Measurements from ENCODE around the gene ODAD4. TPM values are rescaled to one million over a fixed set of nuclear protein-coding genes. Genes with fewer than 3 reads are reported as not detected.

The ODAD4 gene
- total RNA-seq, 1 experiment from 2014 or later: 0.98 TPM

DNA sequence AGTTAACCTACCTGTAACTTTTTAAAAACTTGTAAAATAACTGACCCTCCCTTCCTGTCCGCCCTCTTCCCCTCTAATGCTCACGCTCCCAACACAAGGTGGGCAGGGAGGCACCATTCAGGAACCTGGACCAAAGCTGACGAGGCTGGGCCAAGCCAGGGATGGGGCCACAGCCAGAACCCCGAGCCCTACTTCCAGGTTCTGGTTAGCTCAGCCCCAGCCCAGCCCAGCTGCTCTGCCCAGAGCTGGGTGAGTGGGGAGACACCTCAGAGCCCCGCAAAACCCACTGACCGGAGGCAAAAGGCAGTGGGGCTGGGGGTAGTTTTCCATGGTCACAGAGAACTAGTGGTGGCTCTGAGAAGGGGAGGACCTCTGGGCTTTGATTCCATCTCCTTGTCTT lies 43.6 kb downstream of the ODAD4 start:
- Histone ChIP-seq H3K36me3 (ENCODE audit: control insufficient read depth, insufficient read depth, low read length) (peaks cover 8% of the 10 kb centered on the region), H3K27me3 (replicated peaks; ENCODE audit: control insufficient read depth, insufficient read depth, low read length) (no peaks in the 10 kb centered on the region), H3K9me3 (no peaks in the 10 kb centered on the region), H3K4me1 (0 out of 2 replicates have a peak, but pooled peaks cover 4% of the 10 kb centered on the region), H3K4me3 (ENCODE audit: low read depth, low read length) (no peak overlapping the region)
- intact Hi-C loops (cut with micrococcal nuclease; ENCODE audit: unreplicated experiment): no loop called here
- Mint-ChIP-seq H3K4me3 (ENCODE audit: unreplicated experiment) (no peak overlapping the region), H3K27ac (ENCODE audit: unreplicated experiment) (peak overlapping the region; percentile 53), H3K4me1 (ENCODE audit: low read depth, unreplicated experiment) (peaks cover 6% of the 10 kb centered on the region), H3K27me3 (ENCODE audit: insufficient read depth, unreplicated experiment) (no peaks in the 10 kb centered on the region), H3K36me3 (ENCODE audit: insufficient read depth, unreplicated experiment) (peaks cover 98% of the 10 kb centered on the region), H3K9me3 (ENCODE audit: unreplicated experiment) (no peaks in the 10 kb centered on the region)
- ChIA-PET POLR2A (no interaction called here), CTCF (interaction anchor here (0.7 kb wide), 1 partner anchor 35 kb away, joined by 4 read pairs; no protein-coding TSS in a partner anchor)
- no TSS peak for BruUV-seq (replicated peaks)
- TF ChIP-seq, protein P1, sequence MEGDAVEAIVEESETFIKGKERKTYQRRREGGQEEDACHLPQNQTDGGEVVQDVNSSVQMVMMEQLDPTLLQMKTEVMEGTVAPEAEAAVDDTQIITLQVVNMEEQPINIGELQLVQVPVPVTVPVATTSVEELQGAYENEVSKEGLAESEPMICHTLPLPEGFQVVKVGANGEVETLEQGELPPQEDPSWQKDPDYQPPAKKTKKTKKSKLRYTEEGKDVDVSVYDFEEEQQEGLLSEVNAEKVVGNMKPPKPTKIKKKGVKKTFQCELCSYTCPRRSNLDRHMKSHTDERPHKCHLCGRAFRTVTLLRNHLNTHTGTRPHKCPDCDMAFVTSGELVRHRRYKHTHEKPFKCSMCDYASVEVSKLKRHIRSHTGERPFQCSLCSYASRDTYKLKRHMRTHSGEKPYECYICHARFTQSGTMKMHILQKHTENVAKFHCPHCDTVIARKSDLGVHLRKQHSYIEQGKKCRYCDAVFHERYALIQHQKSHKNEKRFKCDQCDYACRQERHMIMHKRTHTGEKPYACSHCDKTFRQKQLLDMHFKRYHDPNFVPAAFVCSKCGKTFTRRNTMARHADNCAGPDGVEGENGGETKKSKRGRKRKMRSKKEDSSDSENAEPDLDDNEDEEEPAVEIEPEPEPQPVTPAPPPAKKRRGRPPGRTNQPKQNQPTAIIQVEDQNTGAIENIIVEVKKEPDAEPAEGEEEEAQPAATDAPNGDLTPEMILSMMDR (IDR thresholded peaks at IDR 0.05; ENCODE audit: insufficient read depth in 1 of 2, low read depth in 1 of 2, low read length in 1 of 2, severe bottlenecking in 1 of 2, unreplicated experiment in 1 of 2): no peak
- DNase-seq: no peak

DNA sequence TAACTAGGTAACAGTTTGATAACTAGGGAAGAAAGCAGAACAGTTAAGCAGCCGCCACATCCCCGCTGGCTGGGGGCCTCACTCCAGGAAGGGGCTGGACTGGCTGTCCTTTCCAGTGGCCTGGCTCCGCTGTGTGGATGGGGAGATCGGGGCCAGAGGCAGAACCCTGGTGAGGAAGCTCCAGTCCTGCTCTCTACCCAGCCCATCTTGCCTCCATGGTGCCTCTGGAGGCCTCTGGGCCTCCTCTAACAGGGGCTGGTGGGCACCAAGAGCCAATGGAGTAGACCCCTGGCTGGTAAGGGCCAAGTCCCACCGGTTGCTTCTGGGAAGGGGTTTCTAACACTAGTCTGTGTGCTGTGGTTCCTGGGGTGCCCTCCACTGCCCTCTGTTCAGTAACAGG lies 44.2 kb downstream of the ODAD4 start:
- DNase-seq: no peak
- BruUV-seq (replicated peaks): TSS peak; percentile 4
- Mint-ChIP-seq H3K4me1 (ENCODE audit: low read depth, unreplicated experiment) (peaks cover 6% of the 10 kb centered on the region), H3K9me3 (ENCODE audit: unreplicated experiment) (no peaks in the 10 kb centered on the region), H3K4me3 (ENCODE audit: unreplicated experiment) (no peak overlapping the region), H3K36me3 (ENCODE audit: insufficient read depth, unreplicated experiment) (peaks cover 97% of the 10 kb centered on the region), H3K27ac (ENCODE audit: unreplicated experiment) (no peak overlapping the region), H3K27me3 (ENCODE audit: insufficient read depth, unreplicated experiment) (no peaks in the 10 kb centered on the region)
- intact Hi-C loops (cut with micrococcal nuclease; ENCODE audit: unreplicated experiment): no loop called here
- Histone ChIP-seq H3K4me1 (0 out of 2 replicates have a peak, but pooled peaks cover 4% of the 10 kb centered on the region), H3K36me3 (ENCODE audit: control insufficient read depth, insufficient read depth, low read length) (peaks cover 7% of the 10 kb centered on the region), H3K27me3 (replicated peaks; ENCODE audit: control insufficient read depth, insufficient read depth, low read length) (no peaks in the 10 kb centered on the region), H3K4me3 (ENCODE audit: low read depth, low read length) (no peak overlapping the region), H3K9me3 (no peaks in the 10 kb centered on the region)
- TF ChIP-seq, protein P1 (IDR thresholded peaks at IDR 0.05; ENCODE audit: insufficient read depth in 1 of 2, low read depth in 1 of 2, low read length in 1 of 2, severe bottlenecking in 1 of 2, unreplicated experiment in 1 of 2): no peak
- CTCF ChIA-PET: interaction anchor here (0.5 kb wide), 1 partner anchor 111 kb away, joined by 4 read pairs; no protein-coding TSS in a partner anchor
- POLR2A ChIA-PET: interaction anchor here (0.5 kb wide), 1 partner anchor 8 kb away, joined by 10 read pairs; no protein-coding TSS in a partner anchor

GRCh38 chr17:41975099-41976083 lies 45.0 kb downstream of the ODAD4 start:
- BruUV-seq (replicated peaks): no TSS peak
- CTCF ChIA-PET: interaction anchor here (0.5 kb wide), 1 partner anchor 112 kb away, joined by 4 read pairs; no protein-coding TSS in a partner anchor
- H3K4me3 ChIP-seq (ENCODE audit: low read depth, low read length): no peak overlapping the region
- intact Hi-C loops (cut with micrococcal nuclease; ENCODE audit: unreplicated experiment): no loop called here
- H3K27ac Mint-ChIP-seq (ENCODE audit: unreplicated experiment): no peak overlapping the region
- no peak for DNase-seq
- H3K36me3 ChIP-seq (ENCODE audit: control insufficient read depth, insufficient read depth, low read length): peaks cover 7% of the 10 kb centered on the region
- H3K27me3 Mint-ChIP-seq (ENCODE audit: insufficient read depth, unreplicated experiment): no peaks in the 10 kb centered on the region
- POLR2A ChIA-PET: interaction anchor here (0.5 kb wide), 1 partner anchor 9 kb away, joined by 10 read pairs; no protein-coding TSS in a partner anchor
- H3K9me3 ChIP-seq: no peaks in the 10 kb centered on the region
- no peaks in the 10 kb centered on the region for H3K27me3 ChIP-seq (replicated peaks; ENCODE audit: control insufficient read depth, insufficient read depth, low read length)
- no peak overlapping the region for H3K4me3 Mint-ChIP-seq (ENCODE audit: unreplicated experiment)
- TF ChIP-seq, protein P1 (IDR thresholded peaks at IDR 0.05; ENCODE audit: insufficient read depth in 1 of 2, low read depth in 1 of 2, low read length in 1 of 2, severe bottlenecking in 1 of 2, unreplicated experiment in 1 of 2): no peak
- H3K4me1 Mint-ChIP-seq (ENCODE audit: low read depth, unreplicated experiment): peaks cover 6% of the 10 kb centered on the region
- peaks cover 97% of the 10 kb centered on the region for H3K36me3 Mint-ChIP-seq (ENCODE audit: insufficient read depth, unreplicated experiment)
- H3K9me3 Mint-ChIP-seq (ENCODE audit: unreplicated experiment): no peaks in the 10 kb centered on the region
- H3K4me1 ChIP-seq: 0 out of 2 replicates have a peak, but pooled peaks cover 4% of the 10 kb centered on the region

Measured in Caco-2 (cell line).